GM13976 (cell line): Measurements from ENCODE around the gene ING1.
"Not testable (repeated sequence)": the region's sequence is repeated elsewhere in the genome, so short reads cannot be mapped to it uniquely, and the experiment has no call there.

Experiments
- DNase-seq: peaks from one replicate; pipeline ENCODE4 v3.0.0; 2012; ENCODE audit warnings: low spot score
- CTCF ChIP-seq: IDR thresholded peaks from 2 replicates; pipeline ENCODE4 v1.5.1; 2012; ENCODE audit warnings: borderline replicate concordance, mild to moderate bottlenecking; ENCODE audit not compliant: insufficient read depth; ENCODE audit errors: extremely low read depth, missing control alignments, control extremely low read depth
- in situ Hi-C: fragments of 300-500 bp; cut with MboI; formaldehyde crosslinking; loops from one replicate; pipeline ENCODE4 v1.12.0; 2022; ENCODE audit warnings: low sequenced_read_pairs, mixed read lengths, inconsistent platforms; ENCODE audit not compliant: unreplicated experiment

Gene ING1

DNA sequence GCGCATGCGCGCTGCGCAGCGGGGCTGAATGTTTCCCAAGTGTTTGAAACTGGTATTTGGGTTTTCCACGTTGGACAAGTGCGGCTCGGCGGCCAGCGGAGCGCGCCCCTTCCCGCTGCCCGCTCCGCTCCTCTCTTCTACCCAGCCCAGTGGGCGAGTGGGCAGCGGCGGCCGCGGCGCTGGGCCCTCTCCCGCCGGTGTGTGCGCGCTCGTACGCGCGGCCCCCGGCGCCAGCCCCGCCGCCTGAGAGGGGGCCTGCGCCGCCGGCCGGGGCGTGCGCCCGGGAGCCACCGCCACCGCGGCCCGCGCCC is at the start of gene ING1:
Gene ING1, plus strand, starts transcription at position 59 of the 311 bp plus-strand sequence. CDS start 450 bp downstream, outside the sequence.
- no peak for TF ChIP-seq CTCF
- in situ Hi-C loops = no loop called here

DNA sequence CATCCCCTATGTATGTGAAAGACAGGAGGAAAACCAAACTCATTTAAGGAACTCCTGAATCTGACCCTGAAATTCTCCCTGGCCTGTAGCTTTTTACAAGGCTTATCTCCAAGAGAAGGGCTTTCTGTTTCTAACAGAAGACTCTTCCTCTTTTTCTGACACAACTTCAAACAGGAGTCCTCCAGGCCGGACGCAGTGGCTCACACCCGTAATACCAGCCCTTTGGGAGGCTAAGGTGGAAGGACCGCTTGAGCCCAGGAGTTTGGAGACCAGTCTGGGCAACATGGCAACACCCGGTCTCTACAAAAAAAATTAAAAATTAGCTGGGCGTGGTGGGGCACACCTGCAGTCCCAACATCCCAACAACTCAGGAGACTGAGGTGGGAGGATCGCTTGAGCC is 49.5 kb upstream of the ING1 start:
- DNase-seq = no peak
- no peak for TF ChIP-seq CTCF
- in situ Hi-C loops = no loop called here

More for the DNA sequence above, at the start of gene ING1:
- no peak for DNase-seq

DNA sequence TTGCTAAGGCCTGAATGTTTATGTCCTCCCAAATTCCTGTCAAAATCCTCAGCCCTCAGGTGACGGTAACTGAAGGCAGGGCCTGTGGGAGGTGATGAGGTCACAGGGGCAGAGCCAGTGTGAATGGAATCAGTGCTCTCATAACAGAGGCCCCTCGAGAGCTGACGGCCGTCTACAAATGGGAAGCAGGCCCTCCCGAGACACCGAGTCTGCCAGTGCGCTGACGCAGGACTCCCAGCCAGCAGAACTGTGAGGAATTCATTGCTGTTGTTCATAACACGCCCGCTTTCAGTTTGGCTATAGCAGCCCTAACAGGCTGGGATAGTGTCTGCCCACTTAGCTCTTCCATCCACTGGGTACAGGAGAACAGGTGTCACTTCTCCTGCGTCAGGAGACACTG is 48.8 kb upstream of the ING1 start:
- TF ChIP-seq CTCF = no peak
- in situ Hi-C loops = no loop called here

DNA sequence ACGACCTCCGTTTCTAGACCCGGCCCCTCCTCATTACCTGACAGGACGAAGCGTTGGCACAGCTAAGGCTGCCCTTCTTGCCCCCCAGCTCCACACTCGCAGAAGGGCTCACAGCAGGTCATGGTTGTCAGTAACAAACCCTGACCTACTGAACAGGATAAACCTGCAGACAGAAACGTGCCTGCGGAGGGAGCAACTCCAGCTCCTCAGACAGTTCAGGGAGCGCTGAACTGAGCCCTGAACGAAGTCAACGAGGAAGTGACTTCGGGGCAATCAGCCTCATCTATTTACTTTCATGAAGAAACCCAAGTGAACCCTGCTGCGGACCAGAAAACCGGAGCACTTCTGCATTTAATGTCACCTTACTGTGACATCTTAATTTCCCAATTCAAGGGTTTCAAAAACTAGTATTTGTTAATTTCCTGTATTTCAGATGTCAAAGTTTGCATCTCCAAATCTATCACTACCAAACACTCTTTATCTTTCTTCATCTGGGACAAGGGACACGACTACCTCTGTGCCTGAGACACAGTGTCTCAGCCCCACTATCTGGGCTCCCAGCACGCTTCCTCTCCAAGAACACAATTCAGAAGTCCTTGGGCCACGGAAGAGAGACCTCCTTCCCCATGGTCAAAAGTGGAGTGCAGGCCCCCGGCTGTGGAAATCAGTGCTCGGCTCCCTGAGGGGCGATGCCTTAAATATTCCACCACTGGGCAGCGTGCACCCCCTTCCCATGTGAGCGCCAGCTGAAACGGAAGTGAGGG is 47.8 kb upstream of the ING1 start:
- in situ Hi-C loops = no loop called here
- TF ChIP-seq CTCF = no peak
- no peak for DNase-seq

More for the DNA sequence above, 48.8 kb upstream of the ING1 start:
- DNase-seq = no peak

DNA sequence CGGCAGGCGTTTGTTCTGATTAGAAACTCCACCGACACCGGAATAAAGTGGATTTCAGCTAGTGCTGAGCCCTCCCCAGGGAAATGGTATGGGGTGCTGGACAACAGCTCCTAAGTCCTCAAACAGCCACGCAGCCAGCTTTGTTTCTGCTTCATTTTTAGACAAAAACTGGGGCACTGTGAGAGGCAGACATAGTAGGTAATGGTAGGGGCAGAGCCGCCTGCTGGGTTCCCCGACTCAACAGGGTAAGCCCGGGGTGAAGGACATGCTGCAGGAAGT is 47.3 kb upstream of the ING1 start:
- in situ Hi-C loops = no loop called here
- no peak for DNase-seq
- no peak for TF ChIP-seq CTCF

- in situ Hi-C loops = no loop called here
- no peak for TF ChIP-seq CTCF
- DNase-seq = no peak
Observed at GRCh38 chr13:110669036-110669435, 44.5 kb upstream of the ING1 start.

GRCh38 chr13:110669814-110670213 is 43.7 kb upstream of the ING1 start:
- in situ Hi-C loops, DNase-seq: not testable (repeated sequence)
